ENCODE measurements around the gene INTS3. TPM values are rescaled to one million over a fixed set of nuclear protein-coding genes. Genes with fewer than 3 reads are reported as not detected.
A peak's percentile ranks its signal among the peaks of the same experiment; 100 is the strongest.
"Not testable (repeated sequence)": the region's sequence is repeated elsewhere in the genome, so short reads cannot be mapped to it uniquely, and the experiment has no call there.

Gene INTS3
- total RNA-seq, 4 donors from 2014 or later = 24.3 to 75.1 (median 42.4) TPM

DNA sequence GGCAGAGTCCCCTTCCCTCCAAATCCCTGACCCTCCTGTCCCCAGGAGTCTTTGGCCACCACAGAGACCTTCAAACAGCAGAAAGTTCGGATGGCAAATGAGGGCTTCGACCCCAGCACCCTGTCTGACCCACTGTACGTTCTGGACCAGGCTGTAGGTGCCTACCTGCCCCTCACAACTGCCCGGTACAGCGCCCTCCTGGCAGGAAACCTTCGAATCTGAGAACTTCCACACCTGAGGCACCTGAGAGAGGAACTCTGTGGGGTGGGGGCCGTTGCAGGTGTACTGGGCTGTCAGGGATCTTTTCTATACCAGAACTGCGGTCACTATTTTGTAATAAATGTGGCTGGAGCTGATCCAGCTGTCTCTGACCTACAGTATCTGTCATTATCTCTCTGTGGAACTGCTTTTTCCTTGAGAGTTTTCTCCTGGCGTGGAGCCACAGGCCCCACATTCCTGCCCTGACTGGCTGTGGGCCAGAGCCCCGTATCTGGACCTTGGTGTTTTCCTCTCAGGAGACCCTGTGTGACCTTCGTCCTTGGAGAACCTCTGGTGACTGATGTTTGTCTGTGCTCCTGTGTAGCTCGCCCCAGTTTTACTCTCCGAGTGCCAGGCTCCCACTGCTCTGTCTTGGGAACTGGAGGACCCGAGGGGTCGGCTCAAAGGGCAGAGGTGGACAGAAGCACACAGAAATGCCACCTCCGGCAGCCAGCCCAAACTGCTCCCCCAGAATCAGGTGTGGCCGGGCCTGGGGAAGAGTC, 52.1 kb downstream of the INTS3 start:
- no peak overlapping the region for H3K27ac ChIP-seq
- TF ChIP-seq CTCF (IDR thresholded peaks at IDR 0.05) = no peak
- no peak for TF ChIP-seq POLR2A (IDR thresholded peaks at IDR 0.05)
- H3K9me3 ChIP-seq = no peaks in the 10 kb centered on the region
- no peak overlapping the region for H3K4me3 ChIP-seq
- H3K4me1 ChIP-seq = peaks cover 3 to 21% (median 7%) of the 10 kb centered on the region in 4 donors
- DNase-seq = no peak
- no peaks in the 10 kb centered on the region for H3K36me3 ChIP-seq
- H3K27me3 ChIP-seq = no peaks in the 10 kb centered on the region

DNA sequence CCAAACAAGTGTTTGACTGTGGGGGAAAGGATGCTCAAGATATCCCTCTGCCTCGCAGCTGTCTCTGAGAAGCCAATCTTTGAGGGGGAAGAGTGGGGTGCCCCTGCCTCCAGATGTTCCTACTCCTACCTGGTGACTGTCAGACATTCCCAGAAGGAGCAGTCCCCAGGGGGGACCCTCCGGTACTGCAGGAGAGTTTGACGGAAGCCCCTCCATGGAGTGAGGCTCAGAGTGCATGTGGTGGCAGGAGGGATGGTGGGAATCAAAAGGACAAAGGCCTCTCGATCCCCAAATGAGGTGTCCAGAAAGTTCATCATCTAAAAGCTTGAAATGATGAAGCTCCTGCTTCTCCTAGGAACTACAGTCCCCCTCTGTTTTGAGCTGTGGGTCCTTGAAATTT, 52.7 kb downstream of the INTS3 start:
- H3K4me3 ChIP-seq = no peak overlapping the region
- no peaks in the 10 kb centered on the region for H3K36me3 ChIP-seq
- TF ChIP-seq POLR2A (IDR thresholded peaks at IDR 0.05) = no peak
- no peak for TF ChIP-seq CTCF (IDR thresholded peaks at IDR 0.05)
- H3K27me3 ChIP-seq = no peaks in the 10 kb centered on the region
- no peak overlapping the region for H3K27ac ChIP-seq
- no peak for DNase-seq
- H3K4me1 ChIP-seq = peaks cover 3 to 19% (median 5%) of the 10 kb centered on the region in 4 donors
- H3K9me3 ChIP-seq = no peaks in the 10 kb centered on the region

DNA sequence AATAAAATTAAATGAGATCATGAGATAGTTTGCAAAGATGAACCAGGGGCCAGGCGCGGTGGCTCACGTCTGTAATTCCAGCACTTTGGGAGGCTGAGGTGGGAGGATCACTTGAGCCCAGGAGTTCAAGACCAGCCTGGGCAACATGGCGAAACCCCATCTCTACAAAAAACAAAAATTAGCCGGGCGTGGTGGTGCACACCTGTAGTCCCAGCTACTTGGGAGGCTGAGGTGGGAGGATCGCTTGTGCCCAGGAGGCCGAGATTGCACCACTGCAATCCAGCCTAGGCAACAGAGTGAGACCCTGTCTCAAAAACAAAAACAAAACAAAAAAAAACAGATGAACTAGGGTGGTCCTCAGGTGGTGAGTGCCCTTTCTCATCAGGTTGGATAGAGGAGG, 54.8 kb downstream of the INTS3 start:
- H3K4me3 ChIP-seq = peak overlapping the region in 2 of 4 donors; percentile 52 to 67
- not testable (repeated sequence) for H3K36me3 ChIP-seq, DNase-seq

DNA sequence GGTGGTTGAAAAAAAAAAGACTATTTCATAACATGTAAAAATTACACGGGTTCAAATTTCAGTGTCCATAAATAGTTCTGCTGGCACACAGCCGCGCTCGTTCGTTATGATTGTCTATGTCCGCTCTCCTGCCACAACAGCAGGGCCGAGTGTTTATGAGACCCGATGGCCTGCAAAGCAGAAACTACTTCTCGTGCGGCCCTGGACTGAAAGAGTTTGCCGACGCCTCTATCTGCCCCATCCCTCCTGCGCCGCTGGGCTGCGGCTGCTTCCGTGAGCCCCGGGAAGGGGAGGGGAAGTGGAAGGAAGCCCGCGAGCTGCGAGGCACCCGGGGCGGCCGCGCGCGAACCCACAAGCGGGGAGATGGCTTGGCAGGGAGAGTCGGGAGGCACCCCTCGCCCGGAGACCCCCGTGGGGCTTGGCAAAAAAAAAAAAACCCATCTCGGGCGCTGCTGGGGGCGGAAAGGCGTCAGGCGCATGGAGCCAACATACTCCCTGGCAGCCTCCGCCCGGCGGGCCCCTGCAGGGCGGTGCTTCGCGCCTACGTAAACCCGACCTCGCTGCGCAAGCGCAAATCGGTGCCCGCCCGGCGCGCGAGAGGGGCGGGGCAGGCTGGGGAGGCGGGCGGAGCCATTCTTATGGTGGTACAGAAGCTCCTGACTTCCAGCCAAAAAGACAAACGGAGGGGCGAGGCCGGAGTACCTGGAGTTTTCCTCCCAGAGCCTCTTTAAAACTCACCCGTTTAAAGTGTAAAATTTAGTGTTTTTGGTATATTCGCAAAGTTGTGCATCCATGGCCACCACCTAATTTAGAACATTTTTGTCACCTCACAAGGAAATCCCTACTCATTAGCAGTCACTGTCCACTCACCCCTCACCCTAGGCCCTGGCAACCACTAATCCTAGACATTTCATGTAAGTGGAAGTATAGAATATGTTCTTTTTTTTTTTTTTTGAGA, 55.7 kb downstream of the INTS3 start:
- no peaks in the 10 kb centered on the region for H3K36me3 ChIP-seq
- peak in 4 of 6 experiments; percentile 9 to 40 (median 38) for TF ChIP-seq CTCF (IDR thresholded peaks at IDR 0.05)
- TF ChIP-seq POLR2A (IDR thresholded peaks at IDR 0.05) = peak; percentile 94
- H3K27me3 ChIP-seq = no peaks in the 10 kb centered on the region
- peaks cover 0 to 6% (median 0%) of the 10 kb centered on the region in 4 donors for H3K4me1 ChIP-seq
- DNase-seq = peak; percentile 88 to 96 (median 95)
- peak overlapping the region; percentile 52 to 69 (median 66) for H3K4me3 ChIP-seq
- peak overlapping the region; percentile 90 to 97 (median 92) for H3K27ac ChIP-seq
- H3K9me3 ChIP-seq = no peaks in the 10 kb centered on the region

More for the DNA sequence above, 54.8 kb downstream of the INTS3 start:
- H3K27me3 ChIP-seq, H3K4me1 ChIP-seq, H3K9me3 ChIP-seq: not testable (repeated sequence)
- peak overlapping the region; percentile 90 to 97 (median 92) for H3K27ac ChIP-seq

DNA sequence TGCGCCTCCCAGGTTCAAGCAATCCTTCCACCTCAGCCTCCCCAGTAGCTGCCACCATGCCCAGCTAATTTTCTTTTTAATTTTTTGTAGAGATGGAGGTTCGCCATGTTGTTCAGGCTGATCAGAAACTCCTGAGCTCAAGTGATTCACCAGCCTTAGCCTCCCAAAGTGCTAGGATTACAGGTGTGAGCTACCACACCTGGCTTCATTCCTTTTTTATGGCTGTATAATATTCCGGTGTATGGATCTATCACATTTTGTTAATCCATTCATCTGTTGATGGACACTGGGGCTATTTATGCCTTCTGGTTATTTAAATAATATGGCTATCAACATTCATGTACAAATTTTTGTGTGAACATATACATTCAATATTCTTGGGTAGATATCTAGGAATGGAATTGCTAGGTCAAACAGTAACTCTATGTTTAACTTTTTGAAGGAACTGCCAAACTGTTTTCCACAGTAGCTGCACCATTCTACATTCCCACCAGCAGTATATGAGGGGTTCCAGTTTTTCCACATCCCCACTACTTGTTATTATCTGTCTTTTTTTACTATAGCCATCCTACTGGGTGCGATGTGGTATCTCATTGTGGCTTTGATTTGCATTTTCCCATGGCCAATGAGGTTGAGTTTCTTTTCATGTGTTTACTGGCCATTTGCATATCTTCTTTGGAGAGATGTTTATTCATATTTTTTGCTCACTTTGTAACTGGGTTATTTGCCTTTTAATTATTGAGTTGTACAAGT, 58.4 kb downstream of the INTS3 start:
- H3K36me3 ChIP-seq = no peaks in the 10 kb centered on the region
- H3K27me3 ChIP-seq = no peaks in the 10 kb centered on the region
- no peak for DNase-seq
- TF ChIP-seq CTCF (IDR thresholded peaks at IDR 0.05) (no peak), POLR2A (IDR thresholded peaks at IDR 0.05) (no peak)
- H3K4me3 ChIP-seq = no peak overlapping the region
- H3K9me3 ChIP-seq = no peaks in the 10 kb centered on the region
- H3K27ac ChIP-seq = no peak overlapping the region
- H3K4me1 ChIP-seq = peaks cover 0 to 17% (median 2%) of the 10 kb centered on the region in 4 donors
